T-helper 17 cell (primary cell): ENCODE results near the gene RNF10. TPM values are rescaled to one million over a fixed set of nuclear protein-coding genes. Genes with fewer than 3 reads are reported as not detected.

Experiments
- ATAC-seq: fragments of 150-1000 bp; cut with Tn5 transposase; 2 replicates; pipeline ENCODE4 v1.10.0; 2021; ENCODE audit warnings: mild to moderate bottlenecking, moderate library complexity
- DNase-seq, 3 donors: peaks; one replicate each; pipeline versions ENCODE4 v3.0.0 to v3.0.0-alpha.2; 2020 to 2021
- H3K9me3 ChIP-seq: one replicate; pipeline ENCODE4 v1.7.0; 2013; ENCODE audit warnings: low read length, mild to moderate bottlenecking; ENCODE audit not compliant: control insufficient read depth, poor library complexity, severe bottlenecking
- H3K27ac Mint-ChIP-seq: one replicate; pipeline ENCODE4 v1.8.0; 2022; ENCODE audit warnings: mild to moderate bottlenecking, moderate library complexity, mixed read lengths
- H3K27me3 Mint-ChIP-seq: one replicate; pipeline ENCODE4 v1.8.0; 2022; ENCODE audit warnings: mixed read lengths
- H3K36me3 Mint-ChIP-seq: one replicate; pipeline ENCODE4 v1.8.0; 2022; ENCODE audit warnings: low read depth, mixed read lengths
- H3K4me1 Mint-ChIP-seq: one replicate; pipeline ENCODE4 v1.8.0; 2022; ENCODE audit warnings: mild to moderate bottlenecking, mixed read lengths
- H3K4me3 Mint-ChIP-seq: one replicate; pipeline ENCODE4 v1.8.0; 2022; ENCODE audit warnings: mild to moderate bottlenecking, moderate library complexity, mixed read lengths
- total RNA-seq, 4 donors: library from RNA in 2 of 4; stranded (reverse) in 2 of 4; gene quantifications; one replicate each; pipeline ENCODE4 v1.2.3 and lab custom pipeline; 2022 to 2026

The RNF10 gene
- total RNA-seq, 2 donors from 2014 or later, result 372 to 430 TPM

GRCh38 chr12:120618954-120619615 lies 84.9 kb downstream of the RNF10 start:
- Mint-ChIP-seq H3K27ac (no peak overlapping the region), H3K36me3 (peaks cover 4% of the 10 kb centered on the region), H3K27me3 (peaks cover 44% of the 10 kb centered on the region), H3K4me1 (peaks cover 3% of the 10 kb centered on the region), H3K4me3 (no peak overlapping the region)
- no peak for ATAC-seq
- H3K9me3 ChIP-seq, result no peaks in the 10 kb centered on the region
- no peak for DNase-seq

GRCh38 chr12:120620624-120621023 lies 86.5 kb downstream of the RNF10 start:
- H3K27ac Mint-ChIP-seq, result no peak overlapping the region
- H3K36me3 Mint-ChIP-seq, result peaks cover 4% of the 10 kb centered on the region
- no peak for DNase-seq
- peaks cover 3% of the 10 kb centered on the region for H3K4me1 Mint-ChIP-seq
- H3K4me3 Mint-ChIP-seq, result no peak overlapping the region
- no peaks in the 10 kb centered on the region for H3K9me3 ChIP-seq
- no peak for ATAC-seq
- H3K27me3 Mint-ChIP-seq, result peaks cover 40% of the 10 kb centered on the region

- no peak for ATAC-seq
- peaks cover 3% of the 10 kb centered on the region for H3K4me1 Mint-ChIP-seq
- H3K27ac Mint-ChIP-seq, result no peak overlapping the region
- H3K27me3 Mint-ChIP-seq, result peaks cover 34% of the 10 kb centered on the region
- peaks cover 4% of the 10 kb centered on the region for H3K36me3 Mint-ChIP-seq
- H3K9me3 ChIP-seq, result no peaks in the 10 kb centered on the region
- no peak for DNase-seq
- no peak overlapping the region for H3K4me3 Mint-ChIP-seq
These were observed 91.6 kb downstream of the RNF10 start for GRCh38 chr12:120625557-120626419.

Other genes starting within 250 kb of the RNF10 start
- over 10,000 TPM; 12,026 to 15,039 TPM for gene RNU4-2, start 242.5 kb upstream of the RNF10 start, total RNA-seq
- gene RNU4-1, start 241.1 kb upstream of the RNF10 start, total RNA-seq, result 1,000 to 10,000 TPM; 2,168 to 2,286 TPM
- gene SIRT4, start 232.0 kb upstream of the RNF10 start, total RNA-seq, result 1 to 10 TPM in 1 of 2 donors, under 1 TPM in 1; 0.45 to 1.4 TPM
- gene PLA2G1B, start 206.6 kb upstream of the RNF10 start, total RNA-seq, result not detected
- gene MSI1, start 165.2 kb upstream of the RNF10 start, total RNA-seq, result not detected
- 100 to 1,000 TPM; 136 to 144 TPM for gene COX6A1, start 96.2 kb upstream of the RNF10 start, total RNA-seq
- gene TRIAP1, start 88.0 kb upstream of the RNF10 start, total RNA-seq, result 10 to 100 TPM; 18.6 to 21.9 TPM
- 10 to 100 TPM; 15.6 to 18.7 TPM for gene GATC, start 87.9 kb upstream of the RNF10 start, total RNA-seq
- 100 to 1,000 TPM; 122 to 124 TPM for gene SRSF9, start 64.6 kb upstream of the RNF10 start, total RNA-seq
- 10 to 100 TPM; 70.2 to 72.2 TPM for gene DYNLL1, start 38.2 kb upstream of the RNF10 start, total RNA-seq
- gene COQ5, start 5.2 kb upstream of the RNF10 start, total RNA-seq, result 10 to 100 TPM; 11.7 to 11.8 TPM
- 10 to 100 TPM; 26.8 to 28.7 TPM for gene POP5, start 47.0 kb downstream of the RNF10 start, total RNA-seq
- gene CABP1, start 106.3 kb downstream of the RNF10 start, total RNA-seq, result not detected
- 10 to 100 TPM; 21.8 to 31.0 TPM for gene MLEC, start 152.8 kb downstream of the RNF10 start, total RNA-seq
- gene UNC119B, start 176.1 kb downstream of the RNF10 start, total RNA-seq, result 10 to 100 TPM; 15.2 to 16.2 TPM
- gene ACADS, start 191.5 kb downstream of the RNF10 start, total RNA-seq, result 10 to 100 TPM in 1 of 2 donors, 1 to 10 TPM in 1; 9.1 to 10.8 TPM